ENCODE results near the gene AFAP1L2.

GRCh38 chr10:114255227-114255626, 149.1 kb downstream of the AFAP1L2 start:
- TF ChIP-seq CTCF (conservative IDR thresholded peaks at IDR 0.05; ENCODE audit: low read length) (no peak), EZH2phosphoT487 (IDR thresholded peaks at IDR 0.05; ENCODE audit: borderline replicate concordance) (no peak)
